ELF-1 (cell line): ENCODE measurements around the gene CCDC172.

Source experiments
- DNase-seq: peaks from one replicate; pipeline ENCODE4 v3.0.0-alpha.2; 2016; ENCODE audit warnings: low read depth, low spot score

The CCDC172 gene

GRCh38 chr10:116429288-116429977, 105.2 kb downstream of the CCDC172 start:
- no peak for DNase-seq
